HG03565 (cell line): Measurements from ENCODE around the gene BANF2.
"Not testable (repeated sequence)": the region's sequence is repeated elsewhere in the genome, so short reads cannot be mapped to it uniquely, and the experiment has no call there.

Experiments
- ATAC-seq: cut with Tn5 transposase; IDR thresholded peaks from one replicate; pipeline ENCODE4 v1.9.1; 2021; ENCODE audit warnings: mild to moderate bottlenecking, moderate library complexity; ENCODE audit not compliant: unreplicated experiment

Gene BANF2

DNA sequence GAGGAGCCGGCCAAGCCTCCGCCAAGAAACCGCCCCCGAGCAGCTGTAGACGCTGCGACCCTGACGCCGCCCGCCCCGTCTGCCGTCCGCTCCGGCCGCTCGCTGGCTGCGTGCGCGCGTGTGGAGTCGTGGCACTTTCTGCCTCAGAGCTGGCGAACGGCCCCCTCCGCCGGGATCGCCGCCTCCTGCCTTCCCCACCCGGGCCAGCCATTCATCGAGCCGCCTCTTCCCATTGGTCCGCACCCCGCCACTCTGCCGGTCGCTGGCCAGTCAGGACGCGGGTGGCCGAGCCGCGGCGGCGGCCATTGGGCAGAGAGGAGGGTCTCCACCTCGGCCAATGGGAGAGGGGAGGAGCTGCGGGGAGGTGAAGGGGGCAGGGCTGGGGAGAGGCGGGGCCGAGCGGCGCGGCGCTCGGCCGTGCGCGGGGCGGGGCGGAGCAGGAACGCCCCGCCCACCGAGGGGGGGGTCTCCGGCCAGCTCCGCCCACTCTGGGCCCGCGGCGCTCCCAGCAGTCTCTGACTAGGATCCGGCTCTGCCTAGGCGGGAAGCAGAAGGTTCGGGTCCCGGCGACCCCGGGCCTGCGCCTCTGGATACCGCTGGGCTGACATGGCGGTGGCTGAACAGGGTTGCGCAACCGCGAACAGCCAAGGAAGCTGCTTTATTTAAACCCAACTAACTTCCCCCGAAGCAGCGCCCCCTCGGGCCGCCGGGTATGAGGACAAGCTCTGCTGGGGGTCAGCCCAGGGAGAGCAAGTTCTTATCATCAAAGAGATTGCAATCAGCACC is 17.5 kb upstream of the BANF2 start, which contains the start of gene RRBP1:
Gene RRBP1 (minus strand): TSS at position 140 of the 786 bp plus-strand sequence. CDS start 21,735 bp downstream, outside the sequence.
- ATAC-seq = peak; percentile 85

DNA sequence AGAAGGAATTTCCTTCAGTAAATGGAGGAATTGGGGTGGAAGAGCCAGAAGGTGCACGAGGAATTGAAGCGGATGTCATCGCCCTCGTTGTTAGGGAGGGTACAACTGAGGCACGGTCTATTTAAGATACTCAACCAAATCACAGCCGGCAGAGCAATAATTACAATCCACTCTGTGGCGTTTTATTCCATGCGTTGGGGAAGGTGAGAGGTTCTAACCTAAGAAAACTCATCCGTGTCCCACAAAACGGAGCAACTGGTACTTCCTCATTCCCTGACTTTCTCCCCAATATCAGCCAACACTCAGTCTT is 16.9 kb upstream of the BANF2 start:
- ATAC-seq = no peak

- no peak for ATAC-seq
Measured at GRCh38 chr20:17683218-17684076, 16.3 kb upstream of the BANF2 start.

GRCh38 chr20:17684077-17684888 is 15.5 kb upstream of the BANF2 start:
- ATAC-seq = no peak

GRCh38 chr20:17685168-17685567 is 14.6 kb upstream of the BANF2 start:
- no peak for ATAC-seq

DNA sequence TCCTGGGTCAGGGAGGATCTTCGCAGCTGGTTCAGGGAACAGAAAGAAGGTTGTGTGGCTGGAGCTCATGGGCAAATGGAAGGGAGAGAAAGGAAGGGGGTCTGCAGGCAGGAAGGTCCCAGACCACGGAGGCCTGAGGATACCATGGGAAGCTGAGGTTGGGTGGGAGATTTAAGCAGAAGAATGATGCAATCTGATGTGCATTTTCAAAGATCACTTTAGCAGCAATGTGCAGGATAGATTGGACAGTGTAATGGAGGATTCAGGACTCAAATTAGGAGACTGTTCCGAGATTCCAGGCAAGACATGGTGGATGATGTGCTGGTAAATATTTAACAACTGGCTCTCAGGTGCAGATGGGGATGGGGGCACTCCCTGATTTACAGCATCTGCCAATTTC is 12.0 kb upstream of the BANF2 start:
- ATAC-seq = no peak

DNA sequence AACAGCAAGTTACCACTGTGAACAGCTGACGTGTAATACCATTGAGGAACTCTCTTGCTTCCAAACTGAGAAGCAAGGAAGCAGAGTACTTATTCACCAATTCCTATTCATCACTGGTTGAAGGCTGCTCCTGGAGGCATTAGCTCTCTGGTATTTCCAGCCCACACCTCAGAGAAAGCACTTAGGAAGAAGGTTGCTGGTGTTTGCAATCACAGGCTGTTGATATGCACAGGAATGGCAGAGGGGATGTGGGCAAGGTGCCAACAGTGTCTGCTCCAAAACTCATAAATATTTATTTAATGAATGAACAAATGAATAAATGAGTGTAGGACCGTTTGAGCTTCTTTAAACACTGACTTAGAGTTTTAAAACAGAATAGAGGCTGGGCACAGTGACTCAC is 10.8 kb upstream of the BANF2 start:
- ATAC-seq = no peak

GRCh38 chr20:17690144-17690543 is 9.6 kb upstream of the BANF2 start:
- no peak for ATAC-seq

DNA sequence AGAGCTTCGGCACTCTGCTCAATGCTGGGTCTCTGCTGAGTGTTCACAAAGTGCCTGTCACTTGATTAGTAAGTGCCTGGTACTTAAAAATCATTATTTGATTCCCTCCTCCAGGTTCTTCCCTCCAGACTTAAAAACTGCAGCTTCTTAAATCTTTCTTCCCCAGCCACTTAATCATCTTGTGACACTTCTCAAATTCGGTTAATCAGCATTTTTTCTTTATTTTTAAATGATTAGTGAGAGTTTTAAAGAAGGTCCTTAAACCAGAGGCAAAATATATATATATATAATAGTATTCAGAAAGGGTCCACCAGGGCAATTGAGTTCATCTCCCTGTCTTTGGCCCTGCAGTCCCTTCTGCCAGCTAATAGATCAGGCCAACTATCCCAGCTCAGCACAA is 8.0 kb upstream of the BANF2 start:
- no peak for ATAC-seq

DNA sequence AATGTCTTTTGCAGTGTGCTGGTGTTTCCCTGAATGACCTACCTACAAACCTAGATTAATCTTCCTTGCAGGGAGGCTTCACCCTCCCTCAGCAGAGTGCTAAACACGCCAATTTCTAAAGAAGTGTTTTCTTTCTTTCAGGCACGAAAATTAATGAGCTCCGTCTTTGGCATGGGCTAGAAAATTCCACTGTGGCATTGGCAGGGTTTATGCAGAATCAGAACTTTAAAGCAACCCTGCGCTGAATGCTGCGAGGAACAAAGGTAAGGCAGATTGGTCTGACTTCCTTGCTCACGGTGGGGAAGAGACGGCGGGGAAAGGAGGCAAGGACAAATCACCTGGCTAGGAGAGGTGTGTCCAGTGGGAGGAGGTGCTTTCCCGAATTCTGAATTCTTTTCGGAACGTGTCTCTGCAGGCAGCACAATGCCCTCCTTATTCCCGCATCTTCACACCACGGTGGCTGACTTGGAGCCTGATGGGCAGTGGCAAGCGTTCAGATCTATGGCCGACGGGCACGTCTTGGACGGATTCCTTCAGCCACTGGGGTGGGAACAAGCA is 6.2 kb upstream of the BANF2 start:
- no peak for ATAC-seq

- no peak for ATAC-seq
Measured at GRCh38 chr20:17694767-17695166, 5.0 kb upstream of the BANF2 start.

DNA sequence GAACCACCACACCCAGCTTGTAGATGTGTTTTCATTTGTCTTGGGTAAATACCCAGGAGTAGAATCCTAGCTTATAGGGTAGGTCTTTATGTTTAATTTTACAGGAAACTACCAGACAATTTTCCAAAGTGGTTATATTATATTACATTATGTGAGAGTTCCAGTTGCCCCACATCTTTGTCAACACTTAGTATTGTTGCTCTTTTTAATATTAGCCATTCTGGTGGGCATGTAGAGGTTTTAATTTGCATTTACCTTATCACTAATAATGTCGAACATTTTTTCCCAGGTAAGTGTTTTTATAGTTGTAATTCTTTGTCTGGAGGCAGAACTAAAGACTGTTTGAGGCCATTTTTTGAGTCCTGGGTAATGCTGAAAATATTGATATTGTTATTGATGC is 3.5 kb upstream of the BANF2 start:
- ATAC-seq = no peak

GRCh38 chr20:17697171-17697570 is 2.6 kb upstream of the BANF2 start:
- no peak for ATAC-seq

- ATAC-seq = no peak
Measured at GRCh38 chr20:17698384-17698783, 1.4 kb upstream of the BANF2 start.

- ATAC-seq = no peak
Measured at GRCh38 chr20:17700637-17701036, 871 bp downstream of the BANF2 start.

DNA sequence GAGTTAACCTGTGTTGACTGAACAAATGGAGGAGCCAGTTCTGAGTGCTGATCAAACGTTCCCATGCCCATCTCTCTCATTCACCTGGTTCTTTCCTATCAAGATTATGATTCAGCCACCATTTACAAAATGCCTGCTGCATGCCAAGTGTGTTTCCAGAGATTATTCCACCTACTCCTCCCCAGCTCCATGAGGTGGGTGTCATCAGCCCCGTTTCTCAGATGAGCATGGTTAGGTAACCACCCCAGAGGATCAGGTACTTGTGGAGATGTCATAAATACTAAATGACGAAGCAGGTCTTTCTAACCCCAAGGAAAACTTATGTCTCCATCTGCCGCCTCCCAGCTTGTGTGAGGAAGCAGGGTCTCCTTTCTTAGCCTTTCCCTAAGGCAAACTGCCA is 2.1 kb downstream of the BANF2 start:
- no peak for ATAC-seq

DNA sequence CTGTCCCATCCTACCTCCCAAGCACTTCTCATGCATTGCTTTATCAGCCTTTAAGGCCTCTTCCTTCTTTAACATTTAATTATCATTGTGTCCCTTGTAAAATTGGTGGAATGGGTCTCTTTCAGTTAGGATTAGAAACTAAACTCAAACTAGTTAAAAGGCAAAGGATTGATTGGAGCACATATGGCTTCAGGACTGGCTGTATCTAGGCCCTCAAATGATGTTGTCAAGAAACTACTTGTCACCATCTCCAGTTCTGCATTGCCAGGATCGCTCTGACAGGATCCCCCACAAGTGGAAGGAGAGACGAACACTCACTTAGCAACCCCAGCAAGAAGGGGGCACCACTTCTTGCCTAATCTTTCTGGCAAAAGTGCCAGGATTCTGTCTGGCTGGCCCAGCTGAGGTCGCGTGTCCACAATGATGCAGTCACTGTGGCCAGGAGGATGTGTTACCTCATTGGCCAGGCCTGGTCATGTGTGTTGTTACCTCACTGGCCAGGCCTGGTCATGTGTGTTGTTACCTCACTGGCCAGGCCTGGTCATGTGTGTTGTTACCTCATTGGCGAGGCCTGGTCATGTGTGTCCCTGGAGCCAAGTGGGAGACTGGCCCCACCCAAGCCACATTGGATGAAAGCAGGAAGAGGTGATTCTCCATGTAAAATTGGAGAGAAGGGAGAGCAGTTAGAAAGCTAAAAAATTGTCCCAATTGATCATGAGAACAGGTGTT is 5.0 kb downstream of the BANF2 start:
- no peak for ATAC-seq

GRCh38 chr20:17705916-17706315 is 6.2 kb downstream of the BANF2 start:
- ATAC-seq = no peak

GRCh38 chr20:17706632-17707031 is 6.9 kb downstream of the BANF2 start:
- ATAC-seq = no peak

GRCh38 chr20:17707951-17708350 is 8.2 kb downstream of the BANF2 start:
- ATAC-seq = not testable (repeated sequence)
